ENCODE data around the gene RIGI. TPM values are rescaled to one million over a fixed set of nuclear protein-coding genes. Genes with fewer than 3 reads are reported as not detected.
"Not testable (repeated sequence)": the region's sequence is repeated elsewhere in the genome, so short reads cannot be mapped to it uniquely, and the experiment has no call there.

RIGI gene
- total RNA-seq, 4 donors from 2014 or later: 5.8 to 29.5 (median 9.1) TPM

GRCh38 chr9:32533336-32533735, 7.3 kb upstream of the RIGI start:
- DNase-seq (ENCODE audit: low spot score): no peak
- ATAC-seq (ENCODE audit: low FRiP score): no peak
- TF ChIP-seq CTCF (IDR thresholded peaks at IDR 0.05): no peak

GRCh38 chr9:32526707-32527048, 682 bp upstream of the RIGI start:
- ATAC-seq (ENCODE audit: low FRiP score) (no peak), DNase-seq (ENCODE audit: low spot score) (no peak)
- TF ChIP-seq CTCF (IDR thresholded peaks at IDR 0.05): no peak

- DNase-seq (ENCODE audit: low spot score) (no peak), ATAC-seq (ENCODE audit: low FRiP score) (peak; percentile 19)
- TF ChIP-seq CTCF (IDR thresholded peaks at IDR 0.05): no peak
Observed at GRCh38 chr9:32525709-32526030, 326 bp downstream of the RIGI start.

- ATAC-seq (ENCODE audit: low FRiP score) (peak; percentile 31), DNase-seq (ENCODE audit: low spot score) (no peak)
- TF ChIP-seq CTCF (IDR thresholded peaks at IDR 0.05): no peak
Observed at GRCh38 chr9:32524892-32525708, 896 bp downstream of the RIGI start.

GRCh38 chr9:32524558-32524891, 1.5 kb downstream of the RIGI start:
- not testable (repeated sequence) for ATAC-seq (ENCODE audit: low FRiP score)

GRCh38 chr9:32523910-32524309, 2.1 kb downstream of the RIGI start:
- no peak for TF ChIP-seq CTCF (IDR thresholded peaks at IDR 0.05)
- ATAC-seq (ENCODE audit: low FRiP score): no peak
- no peak for DNase-seq (ENCODE audit: low spot score)

More at GRCh38 chr9:32524558-32524891, 1.5 kb downstream of the RIGI start:
- DNase-seq (ENCODE audit: low spot score): not testable (repeated sequence)

GRCh38 chr9:32518276-32518675, 7.7 kb downstream of the RIGI start:
- no peak for DNase-seq (ENCODE audit: low spot score)
- no peak for ATAC-seq (ENCODE audit: low FRiP score)
- TF ChIP-seq CTCF (IDR thresholded peaks at IDR 0.05): no peak
